HL-60 (cell line): ENCODE measurements around the gene UBE2M.

Source experiments
- DNase-seq, 2 experiments: peaks; one replicate each; pipeline ENCODE4 v3.0.0-alpha.2; 2010 to 2020; ENCODE audit warnings: low read depth in 1 of 2, low spot score in 1 of 2
- H3K27ac ChIP-seq: fragments of 250-450 bp; sonication (Bioruptor Pico); replicated peaks from 2 replicates; pipeline ENCODE4 v1.5.1; 2020; ENCODE audit warnings: mild to moderate bottlenecking, moderate library complexity
- H3K27me3 ChIP-seq: fragments of 250-450 bp; sonication (Bioruptor Pico); 2 replicates; pipeline ENCODE4 v1.5.1; 2021; ENCODE audit warnings: mild to moderate bottlenecking, moderate library complexity; ENCODE audit not compliant: insufficient read depth, poor library complexity, severe bottlenecking
- H3K4me3 ChIP-seq: replicated peaks from 2 replicates; pipeline ENCODE4 v1.5.1; 2011; ENCODE audit warnings: mild to moderate bottlenecking, control low read depth, low read length; ENCODE audit not compliant: insufficient read depth
- GABPA ChIP-seq: IDR thresholded peaks from 2 replicates; pipeline ENCODE4 v1.6.1; 2012; ENCODE audit warnings: low read depth
- POLR2AphosphoS5 ChIP-seq: IDR thresholded peaks from 2 replicates; pipeline ENCODE4 v1.6.1; 2012; ENCODE audit warnings: low read depth
- SPI1 ChIP-seq: IDR thresholded peaks from 2 replicates; pipeline ENCODE4 v1.6.1; 2012; ENCODE audit warnings: low read depth, mild to moderate bottlenecking, borderline replicate concordance
- TF ChIP-seq, protein P1 (sequence below): IDR thresholded peaks from one replicate; pipeline ENCODE4 v1.5.1; 2011; ENCODE audit warnings: low read length, control low read depth, inconsistent platforms; ENCODE audit not compliant: insufficient read depth
- TF ChIP-seq, protein P2 (sequence below): IDR thresholded peaks from 2 replicates; pipeline ENCODE4 v1.6.1; 2012; ENCODE audit warnings: low read depth; ENCODE audit not compliant: insufficient replicate concordance

Gene UBE2M

GRCh38 chr19:58572026-58572817 is 13.8 kb upstream of the UBE2M start:
- Histone ChIP-seq H3K27ac (peak overlapping the region; percentile 99), H3K27me3 (no peaks in the 10 kb centered on the region), H3K4me3 (peak overlapping the region; percentile 53)
- DNase-seq = no peak
- TF ChIP-seq, protein P1, sequence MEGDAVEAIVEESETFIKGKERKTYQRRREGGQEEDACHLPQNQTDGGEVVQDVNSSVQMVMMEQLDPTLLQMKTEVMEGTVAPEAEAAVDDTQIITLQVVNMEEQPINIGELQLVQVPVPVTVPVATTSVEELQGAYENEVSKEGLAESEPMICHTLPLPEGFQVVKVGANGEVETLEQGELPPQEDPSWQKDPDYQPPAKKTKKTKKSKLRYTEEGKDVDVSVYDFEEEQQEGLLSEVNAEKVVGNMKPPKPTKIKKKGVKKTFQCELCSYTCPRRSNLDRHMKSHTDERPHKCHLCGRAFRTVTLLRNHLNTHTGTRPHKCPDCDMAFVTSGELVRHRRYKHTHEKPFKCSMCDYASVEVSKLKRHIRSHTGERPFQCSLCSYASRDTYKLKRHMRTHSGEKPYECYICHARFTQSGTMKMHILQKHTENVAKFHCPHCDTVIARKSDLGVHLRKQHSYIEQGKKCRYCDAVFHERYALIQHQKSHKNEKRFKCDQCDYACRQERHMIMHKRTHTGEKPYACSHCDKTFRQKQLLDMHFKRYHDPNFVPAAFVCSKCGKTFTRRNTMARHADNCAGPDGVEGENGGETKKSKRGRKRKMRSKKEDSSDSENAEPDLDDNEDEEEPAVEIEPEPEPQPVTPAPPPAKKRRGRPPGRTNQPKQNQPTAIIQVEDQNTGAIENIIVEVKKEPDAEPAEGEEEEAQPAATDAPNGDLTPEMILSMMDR = no peak
- TF ChIP-seq, protein P2, sequence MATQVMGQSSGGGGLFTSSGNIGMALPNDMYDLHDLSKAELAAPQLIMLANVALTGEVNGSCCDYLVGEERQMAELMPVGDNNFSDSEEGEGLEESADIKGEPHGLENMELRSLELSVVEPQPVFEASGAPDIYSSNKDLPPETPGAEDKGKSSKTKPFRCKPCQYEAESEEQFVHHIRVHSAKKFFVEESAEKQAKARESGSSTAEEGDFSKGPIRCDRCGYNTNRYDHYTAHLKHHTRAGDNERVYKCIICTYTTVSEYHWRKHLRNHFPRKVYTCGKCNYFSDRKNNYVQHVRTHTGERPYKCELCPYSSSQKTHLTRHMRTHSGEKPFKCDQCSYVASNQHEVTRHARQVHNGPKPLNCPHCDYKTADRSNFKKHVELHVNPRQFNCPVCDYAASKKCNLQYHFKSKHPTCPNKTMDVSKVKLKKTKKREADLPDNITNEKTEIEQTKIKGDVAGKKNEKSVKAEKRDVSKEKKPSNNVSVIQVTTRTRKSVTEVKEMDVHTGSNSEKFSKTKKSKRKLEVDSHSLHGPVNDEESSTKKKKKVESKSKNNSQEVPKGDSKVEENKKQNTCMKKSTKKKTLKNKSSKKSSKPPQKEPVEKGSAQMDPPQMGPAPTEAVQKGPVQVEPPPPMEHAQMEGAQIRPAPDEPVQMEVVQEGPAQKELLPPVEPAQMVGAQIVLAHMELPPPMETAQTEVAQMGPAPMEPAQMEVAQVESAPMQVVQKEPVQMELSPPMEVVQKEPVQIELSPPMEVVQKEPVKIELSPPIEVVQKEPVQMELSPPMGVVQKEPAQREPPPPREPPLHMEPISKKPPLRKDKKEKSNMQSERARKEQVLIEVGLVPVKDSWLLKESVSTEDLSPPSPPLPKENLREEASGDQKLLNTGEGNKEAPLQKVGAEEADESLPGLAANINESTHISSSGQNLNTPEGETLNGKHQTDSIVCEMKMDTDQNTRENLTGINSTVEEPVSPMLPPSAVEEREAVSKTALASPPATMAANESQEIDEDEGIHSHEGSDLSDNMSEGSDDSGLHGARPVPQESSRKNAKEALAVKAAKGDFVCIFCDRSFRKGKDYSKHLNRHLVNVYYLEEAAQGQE = no peak
- peak; percentile 63; the same call in 1 of the 2 replicates for TF ChIP-seq SPI1
- peak; percentile 86; the same call in 1 of the 2 replicates for TF ChIP-seq GABPA
- TF ChIP-seq POLR2AphosphoS5 = peak; percentile 46; the same call in 1 of the 2 replicates

DNA sequence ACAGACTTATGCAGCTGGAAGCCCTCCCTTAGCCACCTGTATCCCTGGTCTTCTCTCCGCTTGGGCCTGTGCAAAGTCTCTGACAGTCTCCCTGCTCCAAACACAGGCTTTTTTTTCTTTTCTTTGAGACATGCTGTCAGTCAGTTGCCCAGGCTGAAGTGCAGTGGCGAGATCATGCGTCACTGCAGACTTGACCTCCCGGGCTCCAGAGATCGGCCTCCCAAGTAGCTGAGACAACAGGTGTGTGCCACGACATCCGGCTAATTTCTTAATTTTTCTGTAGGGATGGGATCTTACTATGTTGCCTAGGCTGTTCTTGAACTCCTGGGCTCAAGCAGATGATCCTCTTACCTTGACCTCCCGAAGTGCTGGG is 13.2 kb upstream of the UBE2M start:
- TF ChIP-seq, protein P2 = no peak
- TF ChIP-seq, protein P1 = no peak
- TF ChIP-seq SPI1 (no peak), POLR2AphosphoS5 (no peak), GABPA (no peak)
- H3K27ac ChIP-seq = peak overlapping the region; percentile 99
- H3K27me3 ChIP-seq = no peaks in the 10 kb centered on the region
- no peak overlapping the region for H3K4me3 ChIP-seq
- DNase-seq = no peak

DNA sequence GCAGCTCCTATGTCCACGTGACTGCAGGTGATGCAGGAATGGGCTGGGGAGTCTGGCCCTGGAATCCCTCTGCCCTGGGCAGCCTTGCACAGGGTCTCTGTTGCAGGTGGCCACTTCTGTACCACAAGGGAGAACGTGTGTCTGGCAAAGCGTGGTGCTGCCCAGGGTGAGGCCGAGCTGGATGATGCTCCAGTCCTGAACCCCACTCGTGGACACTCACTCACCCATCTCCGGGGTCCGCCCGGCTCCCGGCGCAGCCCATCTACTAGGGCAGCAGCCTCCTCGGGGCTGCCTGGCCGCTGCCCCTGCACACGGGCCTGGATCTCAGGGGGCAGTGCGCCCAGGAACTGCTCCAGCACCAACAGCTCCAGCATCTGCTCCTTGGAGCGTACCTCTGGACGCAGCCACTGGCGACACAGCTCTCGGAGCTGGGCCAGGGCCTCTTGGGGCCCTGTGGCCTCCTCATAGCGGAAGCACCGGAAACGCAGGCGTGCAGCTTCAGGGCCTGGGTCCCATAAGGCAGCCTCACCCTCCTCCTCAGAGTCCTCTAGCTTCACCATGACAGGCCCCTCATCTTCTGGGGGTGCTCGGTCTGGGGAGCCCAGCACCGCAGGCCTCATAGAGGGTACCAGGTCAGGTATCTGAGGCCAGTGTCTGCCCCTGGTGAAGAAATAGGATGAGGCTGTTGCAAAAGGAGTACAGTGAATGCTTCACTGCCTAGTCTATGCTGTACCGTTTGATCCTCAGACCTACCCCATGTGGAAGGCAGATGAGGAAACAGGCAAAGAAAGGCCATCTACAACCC is 12.6 kb upstream of the UBE2M start:
- Histone ChIP-seq H3K4me3 (no peak overlapping the region), H3K27ac (peak overlapping the region; percentile 99), H3K27me3 (no peaks in the 10 kb centered on the region)
- DNase-seq = peak in 1 of 2 experiments; percentile 70
- TF ChIP-seq GABPA = no peak
- no peak for TF ChIP-seq SPI1
- TF ChIP-seq, protein P1 = no peak
- no peak for TF ChIP-seq POLR2AphosphoS5
- TF ChIP-seq, protein P2 = no peak
